Nephron (organoid): ENCODE data around the gene HLA-DMA.

Experiments
- H3K27ac Mint-ChIP-seq, 3 experiments: 2 replicates each; pipeline ENCODE4 v1.8.0; 2020; ENCODE audit warnings: mixed read lengths in 3 of 3, mild to moderate bottlenecking in 2 of 3, moderate library complexity in 1 of 3
- H3K27me3 Mint-ChIP-seq: 2 replicates; pipeline ENCODE4 v1.8.0; 2021; ENCODE audit warnings: low read depth, mild to moderate bottlenecking, moderate library complexity, mixed read lengths
- H3K36me3 Mint-ChIP-seq: 2 replicates; pipeline ENCODE4 v1.8.0; 2020; ENCODE audit warnings: low read depth, mixed read lengths
- H3K4me1 Mint-ChIP-seq: 2 replicates; pipeline ENCODE4 v1.8.0; 2020; ENCODE audit warnings: mixed read lengths
- H3K4me3 Mint-ChIP-seq, 3 experiments: 2 replicates each; pipeline ENCODE4 v1.8.0; 2020; ENCODE audit warnings: mild to moderate bottlenecking in 3 of 3, mixed read lengths in 3 of 3, moderate library complexity in 2 of 3
- H3K9me3 Mint-ChIP-seq: 2 replicates; pipeline ENCODE4 v1.8.0; 2020; ENCODE audit warnings: mixed read lengths
- CTCF ChIP-seq, 3 experiments: fragments of 200-600 bp; sonication (generic); IDR thresholded peaks; one replicate each; pipeline ENCODE4 v1.5.0; 2021; ENCODE audit warnings: antibody characterized with exemption in 3 of 3; ENCODE audit not compliant: unreplicated experiment in 3 of 3

HLA-DMA gene

GRCh38 chr6:32982702-32983492 lies 30.0 kb upstream of the HLA-DMA start:
- peak overlapping the region in 1 of 3 experiments; percentile 11 for H3K27ac Mint-ChIP-seq
- peaks cover 58% of the 10 kb centered on the region for H3K36me3 Mint-ChIP-seq
- H3K4me1 Mint-ChIP-seq, result peaks cover 5% of the 10 kb centered on the region
- TF ChIP-seq CTCF (IDR thresholded peaks at IDR 0.05; ENCODE audit: unreplicated experiment in 3 of 3), result no peak
- peaks cover 16% of the 10 kb centered on the region for H3K27me3 Mint-ChIP-seq
- H3K4me3 Mint-ChIP-seq, result no peak overlapping the region
- H3K9me3 Mint-ChIP-seq, result no peaks in the 10 kb centered on the region

- peak overlapping the region in 1 of 3 experiments; percentile 11 for H3K27ac Mint-ChIP-seq
- no peak for TF ChIP-seq CTCF (IDR thresholded peaks at IDR 0.05; ENCODE audit: unreplicated experiment in 3 of 3)
- H3K4me1 Mint-ChIP-seq, result peaks cover 12% of the 10 kb centered on the region
- H3K4me3 Mint-ChIP-seq, result no peak overlapping the region
- H3K27me3 Mint-ChIP-seq, result peaks cover 9% of the 10 kb centered on the region
- H3K36me3 Mint-ChIP-seq, result peaks cover 66% of the 10 kb centered on the region
- H3K9me3 Mint-ChIP-seq, result no peaks in the 10 kb centered on the region
Measured at GRCh38 chr6:32982084-32982701, 29.3 kb upstream of the HLA-DMA start.

- TF ChIP-seq CTCF (IDR thresholded peaks at IDR 0.05; ENCODE audit: unreplicated experiment in 3 of 3), result no peak
- peaks cover 26% of the 10 kb centered on the region for H3K4me1 Mint-ChIP-seq
- H3K9me3 Mint-ChIP-seq, result no peaks in the 10 kb centered on the region
- H3K27me3 Mint-ChIP-seq, result no peaks in the 10 kb centered on the region
- no peak overlapping the region for H3K27ac Mint-ChIP-seq
- H3K36me3 Mint-ChIP-seq, result peaks cover 82% of the 10 kb centered on the region
- H3K4me3 Mint-ChIP-seq, result no peak overlapping the region
Measured at GRCh38 chr6:32980488-32981038, 27.7 kb upstream of the HLA-DMA start.

GRCh38 chr6:32979720-32980487 lies 27.0 kb upstream of the HLA-DMA start:
- Mint-ChIP-seq H3K27ac (peak overlapping the region in 1 of 3 experiments; percentile 43), H3K4me3 (no peak overlapping the region), H3K27me3 (no peaks in the 10 kb centered on the region), H3K9me3 (no peaks in the 10 kb centered on the region), H3K36me3 (peaks cover 88% of the 10 kb centered on the region), H3K4me1 (peaks cover 32% of the 10 kb centered on the region)
- TF ChIP-seq CTCF (IDR thresholded peaks at IDR 0.05; ENCODE audit: unreplicated experiment in 3 of 3), result no peak

GRCh38 chr6:32977953-32978324 lies 25.0 kb upstream of the HLA-DMA start:
- Mint-ChIP-seq H3K27me3 (no peaks in the 10 kb centered on the region), H3K4me1 (peaks cover 37% of the 10 kb centered on the region), H3K36me3 (peaks cover 100% of the 10 kb centered on the region), H3K4me3 (peak overlapping the region in 2 of 3 experiments; percentile 24 to 36), H3K9me3 (no peaks in the 10 kb centered on the region), H3K27ac (no peak overlapping the region)
- TF ChIP-seq CTCF (IDR thresholded peaks at IDR 0.05; ENCODE audit: unreplicated experiment in 3 of 3), result no peak
